GM23338 (cell line): Measurements from ENCODE around the gene RAD18.

Experiments
- CREB1 ChIP-seq: fragments of 250-450 bp; sonication (Bioruptor Pico); IDR thresholded peaks from 2 replicates; pipeline ENCODE4 v1.5.0; 2020; ENCODE audit warnings: low read depth, mild to moderate bottlenecking, moderate library complexity
- CTCF ChIP-seq, 2 experiments: fragments of 200-600 bp in 1 of 2; sonication (generic) in 1 of 2; conservative IDR thresholded peaks; 2 replicates each; pipeline versions ENCODE4 v1.5.1 to v1.6.1; 2016 to 2017; ENCODE audit warnings: antibody characterized with exemption in 2 of 2, low read depth in 2 of 2, mild to moderate bottlenecking in 2 of 2, moderate library complexity in 1 of 2
- ETS1 ChIP-seq: IDR thresholded peaks from 2 replicates; pipeline ENCODE4 v1.6.1; 2016; ENCODE audit warnings: antibody characterized with exemption
- EZH2 ChIP-seq: fragments of 200-600 bp; sonication (generic); IDR thresholded peaks from one replicate; pipeline ENCODE4 v1.8.0; 2017; ENCODE audit warnings: antibody characterized with exemption, mild to moderate bottlenecking, low read depth; ENCODE audit not compliant: unreplicated experiment
- EZH2phosphoT487 ChIP-seq: fragments of 200-600 bp; sonication (generic); IDR thresholded peaks from one replicate; pipeline ENCODE4 v1.8.1; 2018; ENCODE audit warnings: antibody characterized with exemption; ENCODE audit not compliant: unreplicated experiment
- JUNB ChIP-seq: IDR thresholded peaks from one replicate; pipeline ENCODE4 v1.6.1; 2016; ENCODE audit warnings: antibody characterized with exemption; ENCODE audit not compliant: unreplicated experiment
- NANOG ChIP-seq: IDR thresholded peaks from 2 replicates; pipeline ENCODE4 v1.6.1; 2016; ENCODE audit warnings: antibody characterized with exemption, borderline replicate concordance
- POLR2AphosphoS5 ChIP-seq: IDR thresholded peaks from 2 replicates; pipeline ENCODE4 v1.6.1; 2016; ENCODE audit warnings: antibody characterized with exemption, low read depth
- REST ChIP-seq: IDR thresholded peaks from one replicate; pipeline ENCODE4 v1.6.1; 2018; ENCODE audit warnings: antibody characterized with exemption; ENCODE audit not compliant: unreplicated experiment
- STAT1 ChIP-seq: IDR thresholded peaks from one replicate; pipeline ENCODE4 v1.6.1; 2016; ENCODE audit warnings: antibody characterized with exemption; ENCODE audit not compliant: unreplicated experiment
- ZNF114 ChIP-seq: fragments of 250-450 bp; sonication (Bioruptor Pico); IDR thresholded peaks from 2 replicates; pipeline ENCODE4 v1.5.0; 2020; ENCODE audit warnings: mild to moderate bottlenecking, moderate library complexity
- ZNF331 ChIP-seq: fragments of 250-450 bp; sonication (Bioruptor Pico); IDR thresholded peaks from 2 replicates; pipeline ENCODE4 v1.5.0; 2020; ENCODE audit warnings: low read depth, mild to moderate bottlenecking, moderate library complexity
- ZNF462 ChIP-seq: fragments of 250-450 bp; sonication (Bioruptor Pico); IDR thresholded peaks from 2 replicates; pipeline ENCODE4 v1.5.0; 2020; ENCODE audit warnings: mild to moderate bottlenecking, moderate library complexity

GRCh38 chr3:8981296-8981695, 18.0 kb upstream of the RAD18 start:
- TF ChIP-seq CTCF (conservative IDR thresholded peaks at IDR 0.05; ENCODE audit: low read depth in 2 of 2) (no peak), EZH2 (no peak), REST (no peak), POLR2AphosphoS5 (no peak), EZH2phosphoT487 (no peak), JUNB (no peak), STAT1 (no peak), CREB1 (CRISPR knock-in tag) (no peak), ZNF331 (no peak), ETS1 (no peak), ZNF114 (no peak), NANOG (no peak), ZNF462 (CRISPR knock-in tag) (no peak)
